HG02970 (cell line): ENCODE data around the gene CLEC19A.

Source experiments
- ATAC-seq: cut with Tn5 transposase; IDR thresholded peaks from one replicate; pipeline ENCODE4 v1.9.1; 2021; ENCODE audit warnings: mild to moderate bottlenecking, moderate library complexity, moderate number of reproducible peaks; ENCODE audit not compliant: unreplicated experiment, low FRiP score

The CLEC19A gene

GRCh38 chr16:19285431-19285830 is at the start of gene CLEC19A:
CLEC19A (plus strand) TSS chr16:19285731; CDS start chr16:19285852, 121 bp downstream.
- no peak for ATAC-seq

DNA sequence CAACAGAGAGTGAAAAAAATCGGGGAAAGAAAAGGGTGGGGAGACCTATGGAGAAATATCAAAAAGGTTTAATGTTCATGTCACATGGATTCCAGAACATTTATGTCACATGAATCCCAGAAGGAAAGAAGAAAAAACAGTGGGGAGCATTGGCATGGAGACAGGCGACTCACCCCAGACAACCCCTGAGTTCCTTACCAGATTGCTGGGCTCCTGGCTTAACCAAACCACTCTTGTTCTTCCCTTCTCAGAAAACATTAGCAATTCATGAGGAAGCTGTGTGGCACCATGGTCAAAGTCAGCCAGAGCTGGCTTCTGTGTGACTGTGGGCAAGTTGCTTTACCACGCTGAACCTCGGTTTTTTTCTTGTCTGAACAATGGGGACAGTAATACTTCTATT is 49.6 kb upstream of the CLEC19A start:
- no peak for ATAC-seq

- ATAC-seq: no peak
Measured at GRCh38 chr16:19236561-19237209, 48.8 kb upstream of the CLEC19A start.

- no peak for ATAC-seq
Measured at GRCh38 chr16:19238406-19238805, 47.1 kb upstream of the CLEC19A start.

DNA sequence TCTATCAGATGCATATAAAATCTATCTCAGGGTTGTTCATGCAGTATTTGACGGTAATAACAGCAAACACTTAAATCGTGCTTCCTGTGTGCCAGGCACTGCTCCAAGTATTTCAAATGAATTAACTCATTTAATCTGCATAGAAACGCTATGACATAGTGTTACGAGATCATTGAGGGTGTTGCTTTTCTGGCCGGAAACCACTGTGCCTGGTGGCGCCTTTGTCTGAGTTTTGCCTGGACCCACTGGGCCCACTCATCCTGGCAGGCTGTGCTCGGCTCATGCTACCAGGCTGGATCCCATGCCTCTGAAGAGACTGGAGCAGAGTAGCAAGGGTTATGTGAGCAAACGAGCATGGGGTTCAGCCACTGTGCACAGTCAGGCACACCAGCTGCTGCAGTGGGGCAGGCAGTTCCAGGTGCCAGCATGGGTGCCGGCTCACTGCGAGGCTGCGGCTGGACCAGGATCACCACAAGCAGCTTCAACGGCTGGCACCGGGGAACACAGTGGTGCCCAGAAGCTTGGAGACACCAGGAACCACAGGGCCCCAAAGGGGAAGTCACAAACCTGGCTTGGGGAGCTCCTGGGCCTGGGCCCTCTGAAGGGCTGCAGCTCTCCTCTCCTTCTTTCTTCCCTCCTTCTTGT is 45.9 kb upstream of the CLEC19A start:
- no peak for ATAC-seq

DNA sequence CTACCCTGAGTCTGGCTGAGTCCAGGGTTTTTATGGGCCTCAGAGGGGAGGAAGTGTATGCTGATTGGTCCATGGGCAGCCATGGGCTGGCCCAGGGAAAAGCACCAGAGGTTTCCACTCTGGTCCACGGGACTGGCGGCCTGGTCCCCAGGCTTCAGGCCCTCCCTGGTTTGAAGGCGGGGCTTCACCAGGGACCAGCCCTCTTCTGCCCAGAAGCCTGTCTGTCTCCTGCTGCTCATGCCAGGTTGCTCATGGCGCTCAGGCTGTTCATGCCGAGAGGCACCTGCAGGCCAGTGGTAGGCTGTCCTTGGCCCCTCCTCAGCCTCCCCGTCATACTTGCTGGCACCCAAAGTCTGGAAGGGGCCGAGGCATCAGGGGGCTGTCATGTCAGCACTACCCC is 45.0 kb upstream of the CLEC19A start:
- no peak for ATAC-seq

DNA sequence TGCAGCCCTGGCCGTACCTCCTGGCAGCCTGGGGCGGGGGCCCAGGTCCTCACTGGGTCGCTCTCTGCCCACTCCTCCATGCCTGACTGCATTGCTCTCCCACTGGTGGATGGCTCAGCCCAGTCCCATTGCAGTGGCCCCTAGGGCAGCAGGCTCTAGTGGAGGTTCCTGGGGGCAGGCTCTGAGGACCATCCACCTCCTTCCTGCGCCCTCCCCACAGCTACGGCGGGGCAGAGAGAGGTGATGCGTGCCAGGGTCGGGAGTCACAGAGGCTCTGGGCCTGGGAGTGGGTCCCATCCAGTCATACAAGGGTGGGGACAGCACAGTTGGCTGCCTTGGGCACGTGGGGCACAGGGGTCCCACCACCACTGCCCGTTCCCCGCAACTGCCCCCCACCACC is 44.0 kb upstream of the CLEC19A start:
- ATAC-seq: no peak

DNA sequence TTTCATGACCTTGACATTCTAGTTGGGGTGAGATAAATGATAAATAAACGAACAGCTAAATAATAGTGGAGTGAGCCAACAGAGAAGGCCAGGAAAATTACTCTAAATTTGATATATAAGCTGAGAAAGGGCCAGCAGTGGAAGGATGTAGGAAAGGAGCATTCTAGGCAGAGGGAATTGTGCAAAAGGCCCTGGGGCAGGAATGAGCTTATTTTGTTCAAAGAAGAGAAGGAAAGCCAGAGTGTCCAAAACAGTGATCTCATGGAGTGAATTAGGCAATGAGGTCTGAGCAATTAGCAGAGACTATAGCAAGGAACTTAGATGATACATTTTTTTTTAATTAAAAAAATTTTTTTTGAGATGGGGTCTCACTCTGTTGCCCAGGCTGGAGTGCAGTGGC is 43.3 kb upstream of the CLEC19A start:
- ATAC-seq: no peak

GRCh38 chr16:19242987-19243575 is 42.5 kb upstream of the CLEC19A start:
- ATAC-seq: no peak

GRCh38 chr16:19245326-19245925 is 40.1 kb upstream of the CLEC19A start:
- ATAC-seq: no peak

GRCh38 chr16:19252904-19253303 is 32.6 kb upstream of the CLEC19A start:
- no peak for ATAC-seq

- no peak for ATAC-seq
Measured at GRCh38 chr16:19254611-19255010, 30.9 kb upstream of the CLEC19A start.

GRCh38 chr16:19264123-19264673 is 21.3 kb upstream of the CLEC19A start:
- no peak for ATAC-seq

DNA sequence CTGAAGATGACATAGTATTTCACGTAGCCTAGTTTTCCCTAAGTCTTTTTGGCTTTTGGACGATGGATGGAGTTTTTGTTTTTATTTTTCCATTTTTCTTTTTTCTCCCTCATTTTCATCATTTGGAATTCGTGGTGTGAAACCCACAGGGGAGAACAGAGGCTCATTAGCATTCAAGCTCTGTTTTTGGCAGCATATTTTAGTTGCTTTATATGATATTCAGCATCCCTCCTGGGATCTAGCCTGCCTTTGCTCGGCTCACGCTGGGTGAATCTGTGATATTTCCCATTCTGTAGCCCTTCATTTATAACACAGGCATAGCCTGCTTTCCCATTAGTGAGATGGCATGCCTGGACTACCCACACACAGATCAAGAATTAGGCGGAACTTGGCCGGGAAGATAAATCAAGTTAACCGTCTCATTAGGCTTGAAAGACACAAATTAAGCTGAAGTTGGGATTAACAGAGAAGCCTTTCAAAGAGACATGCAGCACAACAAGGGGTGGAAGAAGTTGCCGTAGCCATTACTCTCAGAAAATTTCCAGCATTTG is 20.1 kb upstream of the CLEC19A start:
- ATAC-seq: no peak

- no peak for ATAC-seq
Measured at GRCh38 chr16:19266774-19267173, 18.8 kb upstream of the CLEC19A start.

- ATAC-seq: no peak
Measured at GRCh38 chr16:19269098-19269497, 16.4 kb upstream of the CLEC19A start.

DNA sequence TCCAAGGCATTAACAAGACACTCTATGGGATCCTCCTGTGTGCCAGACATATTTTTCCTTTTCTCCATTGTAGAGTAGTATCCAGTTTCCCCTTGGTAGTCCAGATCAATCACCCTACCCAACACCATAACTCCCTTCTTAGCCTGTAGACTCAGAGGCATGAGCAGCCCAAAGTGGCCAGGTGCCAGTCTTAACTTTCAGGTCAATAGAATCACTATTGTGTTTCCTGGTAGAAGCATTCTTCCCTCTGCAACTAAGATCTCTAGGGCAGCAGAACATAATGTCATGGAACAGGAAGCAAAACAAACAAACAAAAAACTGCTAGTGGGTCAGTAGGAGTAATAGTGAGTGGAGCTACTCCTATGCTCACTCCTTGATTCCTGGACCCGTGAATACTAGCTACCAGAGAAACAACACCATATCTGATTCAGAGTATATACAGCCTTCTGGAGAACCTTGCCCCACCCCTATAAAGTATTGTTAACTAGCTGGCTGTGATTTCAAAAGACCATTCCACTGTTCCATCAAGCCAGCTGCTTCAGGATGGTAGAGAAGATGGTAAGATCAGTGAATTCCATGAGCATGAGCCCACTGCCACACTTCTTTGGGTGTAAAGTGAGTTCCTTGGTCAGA is 11.2 kb upstream of the CLEC19A start:
- ATAC-seq: no peak

- no peak for ATAC-seq
Measured at GRCh38 chr16:19278403-19278802, 7.1 kb upstream of the CLEC19A start.

DNA sequence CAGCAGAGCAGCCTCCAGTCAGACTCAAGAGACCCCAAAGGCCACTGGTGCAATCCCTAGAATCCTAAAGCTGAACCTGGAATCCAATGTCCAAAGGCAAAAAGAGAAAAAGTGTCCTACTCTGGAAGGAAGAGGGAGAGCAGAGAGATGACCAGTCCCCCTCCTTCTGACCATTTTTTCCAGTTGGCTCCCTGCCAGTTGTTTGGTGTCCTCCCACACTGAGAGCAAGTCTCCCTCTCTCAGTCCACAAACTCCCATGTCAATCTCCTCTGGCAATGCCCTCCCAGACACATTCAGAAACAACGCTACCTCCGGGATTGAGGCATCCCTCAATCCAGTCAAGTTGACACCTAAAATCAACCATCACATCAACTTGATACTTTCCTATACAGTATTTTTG is 4.3 kb upstream of the CLEC19A start:
- no peak for ATAC-seq

GRCh38 chr16:19282101-19282500 is 3.4 kb upstream of the CLEC19A start:
- ATAC-seq: no peak

DNA sequence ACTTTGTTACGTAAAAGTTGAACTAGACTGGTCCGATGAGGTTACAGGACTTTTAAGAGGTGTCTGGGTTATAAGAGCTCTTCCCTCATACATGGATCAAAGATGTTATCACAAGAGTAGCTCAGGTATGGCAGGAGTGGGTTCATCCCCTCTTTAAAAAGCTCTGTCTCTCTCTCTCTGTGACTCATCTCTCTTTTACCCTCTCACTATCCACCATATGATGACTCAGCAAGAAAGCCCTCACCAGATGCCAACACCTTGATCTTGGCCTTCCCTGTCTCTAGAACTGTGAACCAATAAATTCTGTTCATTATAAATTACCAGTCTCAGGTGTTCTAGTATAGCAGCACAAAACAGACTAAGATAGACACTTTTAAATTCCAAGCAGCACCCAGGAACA is 1.9 kb upstream of the CLEC19A start:
- no peak for ATAC-seq
